Kasumi-1 (cell line): ENCODE measurements around the gene SART1.
A peak's percentile ranks its signal among the peaks of the same experiment; 100 is the strongest.
"Not testable (repeated sequence)": the region's sequence is repeated elsewhere in the genome, so short reads cannot be mapped to it uniquely, and the experiment has no call there.

Source experiments
- DNase-seq, 2 experiments: peaks; one replicate each; lab custom pipeline; 2025; lab: John Stamatoyannopoulos, UW

The SART1 gene

DNA sequence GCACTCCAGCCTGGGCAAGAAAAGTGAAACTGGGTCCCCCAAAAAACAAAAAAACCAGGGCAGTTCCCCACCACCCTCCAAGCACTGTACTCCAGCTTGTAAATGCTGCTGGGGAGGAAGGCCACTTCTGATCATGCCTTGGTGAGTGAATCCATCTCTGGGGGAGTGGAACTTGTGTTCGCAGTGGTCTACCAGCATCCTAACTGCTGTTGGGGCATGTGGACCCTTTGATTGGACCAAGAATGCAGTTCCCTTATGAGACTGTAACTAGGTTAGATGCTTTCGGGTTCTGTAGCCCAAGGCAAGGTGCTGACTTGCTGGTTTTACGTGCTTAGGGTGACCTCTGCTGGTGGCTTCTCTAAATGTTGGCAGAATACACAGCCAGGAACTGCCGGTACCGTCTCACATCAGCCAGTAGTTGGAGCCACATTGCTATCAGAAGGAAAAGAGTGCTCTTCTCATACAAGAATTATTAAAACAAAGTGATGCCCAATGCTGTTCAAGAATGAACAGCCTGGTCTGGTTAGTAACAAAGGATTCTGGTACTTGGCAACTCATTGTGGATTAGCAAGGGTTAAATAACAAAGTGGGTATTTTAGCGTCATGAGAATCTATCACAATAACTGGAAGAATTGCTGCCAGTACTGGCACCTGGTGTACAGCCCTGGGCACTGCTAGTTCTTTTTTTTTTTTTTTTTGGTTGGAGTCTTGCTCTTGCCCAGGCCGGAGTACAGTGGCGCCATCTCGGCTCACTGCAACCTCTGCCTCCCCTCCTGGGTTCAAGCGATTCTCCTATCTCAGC is 27.5 kb downstream of the SART1 start:
- DNase-seq: peak; percentile 97 to 99

DNA sequence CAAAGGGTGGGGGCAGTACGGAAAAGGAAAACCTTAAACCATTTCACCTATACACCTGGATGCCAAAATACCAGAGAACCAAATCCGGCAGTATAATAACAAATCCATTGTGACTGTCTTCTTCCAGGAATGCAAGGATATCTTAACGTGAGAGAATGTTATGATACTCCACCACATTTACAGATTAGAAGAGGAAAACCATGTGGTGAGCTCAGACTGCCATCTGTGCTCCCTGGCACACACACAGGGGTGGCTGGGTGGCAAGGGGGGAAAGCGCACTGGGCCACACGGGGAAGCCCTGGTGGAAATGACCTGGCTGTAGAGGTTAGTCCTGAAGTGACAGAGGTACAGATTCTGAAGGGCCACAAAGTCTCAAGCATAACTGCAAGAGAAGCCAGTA is 30.5 kb downstream of the SART1 start:
- no peak for DNase-seq

DNA sequence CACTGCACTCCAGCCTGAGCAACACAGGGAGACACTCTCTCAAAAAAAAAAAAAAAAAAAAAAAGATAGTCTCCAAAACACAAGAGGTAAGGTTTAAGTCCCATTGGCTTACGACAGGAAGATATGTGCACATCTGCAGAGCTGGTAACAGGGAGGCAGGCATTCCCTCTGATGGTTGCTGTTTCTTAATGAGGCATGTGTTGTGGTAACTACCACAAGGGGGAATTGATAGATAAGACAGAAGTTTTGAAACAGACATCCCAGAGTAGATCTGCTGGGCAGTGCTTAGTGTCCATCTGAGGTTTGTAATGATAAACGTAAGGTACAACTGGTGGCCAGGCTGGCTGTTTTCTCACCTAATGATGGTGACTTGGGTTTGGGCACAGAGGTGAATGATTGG is 35.8 kb downstream of the SART1 start:
- DNase-seq: peak in 1 of 2 experiments; percentile 9

DNA sequence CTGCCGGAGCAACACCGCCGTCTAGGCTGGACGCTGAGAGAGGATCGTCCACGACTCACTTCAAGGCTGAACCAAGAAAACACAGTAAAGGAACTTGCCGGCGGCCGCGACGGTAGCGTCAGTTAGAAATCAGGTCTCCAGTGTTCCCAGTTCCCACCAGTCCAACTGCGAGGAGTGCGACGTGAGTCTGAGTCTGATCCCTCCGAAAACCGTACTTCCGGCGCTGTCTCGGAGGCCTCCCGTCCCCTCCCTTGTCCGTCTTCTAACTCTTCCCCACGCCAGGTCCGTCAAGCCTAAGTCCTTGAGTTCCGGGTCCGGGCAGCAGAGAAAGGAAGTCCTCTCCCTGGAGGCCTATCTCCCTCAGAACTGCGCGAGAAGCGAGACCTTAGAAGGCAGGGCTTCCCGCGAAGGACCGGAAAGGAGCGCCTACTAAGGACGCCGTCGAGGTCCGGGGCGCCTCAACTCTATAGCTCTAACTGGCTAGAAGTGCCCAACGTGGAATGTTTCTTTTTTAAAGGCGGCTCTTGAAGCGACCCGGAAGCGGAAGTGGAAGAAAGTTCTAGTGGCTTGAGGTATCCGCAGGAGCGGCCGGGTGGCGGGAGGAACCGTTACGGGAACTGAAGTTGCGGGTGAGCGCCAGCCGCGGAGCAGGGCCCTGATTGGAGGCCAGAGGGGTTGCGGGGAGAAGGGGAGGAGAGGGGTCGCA is 40.6 kb downstream of the SART1 start, which contains the start of the genes BANF1 and EIF1AD:
Gene BANF1 (plus strand): TSS at position 562 of the 706 bp plus-strand sequence. CDS start 748 bp downstream, outside the sequence.
Gene EIF1AD (minus strand): TSS at position 216 of the 706 bp plus-strand sequence. CDS start 1,768 bp downstream, outside the sequence.
- peak; percentile 100 for DNase-seq

DNA sequence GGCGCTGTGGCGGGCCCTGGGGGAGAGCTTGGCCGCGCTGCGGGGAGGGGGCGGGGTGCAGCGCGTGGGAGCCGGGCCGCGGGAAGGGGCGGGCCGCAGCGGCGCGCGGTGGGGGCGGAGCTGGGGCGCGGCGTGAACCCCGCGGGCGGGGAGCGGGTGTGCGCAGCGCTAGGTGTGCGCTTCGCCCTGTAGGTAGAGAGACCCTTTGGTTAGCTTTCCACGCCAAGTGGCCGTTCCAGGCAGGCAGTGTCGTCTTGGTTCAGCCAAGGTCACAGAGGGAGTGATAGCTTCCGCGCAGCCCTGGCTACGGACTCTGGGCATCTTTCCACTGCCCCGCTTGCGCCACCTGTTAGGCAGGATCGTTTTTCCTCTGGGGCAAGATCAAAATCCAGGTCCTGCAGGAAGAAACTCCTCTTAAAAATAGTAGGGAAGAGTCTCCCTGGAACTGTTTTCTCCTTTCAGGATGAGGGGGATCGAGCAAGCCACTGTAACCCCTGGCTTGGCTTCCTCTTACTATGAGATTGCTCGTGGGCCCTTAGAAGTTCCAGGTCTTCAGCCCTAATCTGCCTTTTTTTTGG is 41.2 kb downstream of the SART1 start:
- peak in 1 of 2 experiments; percentile 51 for DNase-seq

DNA sequence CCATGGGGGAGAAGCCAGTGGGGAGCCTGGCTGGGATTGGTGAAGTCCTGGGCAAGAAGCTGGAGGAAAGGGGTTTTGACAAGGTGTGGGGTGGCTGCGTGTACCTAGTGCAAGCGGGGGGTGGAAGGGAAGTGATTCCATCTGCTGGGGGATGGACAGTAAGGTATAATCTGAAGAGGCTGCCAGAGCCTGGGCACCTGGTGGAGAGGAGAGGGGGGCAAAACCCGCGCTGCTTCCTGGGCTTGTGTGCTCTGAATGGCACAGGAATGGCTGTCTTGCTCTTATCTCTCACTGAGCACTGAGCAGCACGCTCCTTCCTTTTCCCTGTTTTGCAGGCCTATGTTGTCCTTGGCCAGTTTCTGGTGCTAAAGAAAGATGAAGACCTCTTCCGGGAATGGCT is 41.8 kb downstream of the SART1 start:
- DNase-seq: no peak

DNA sequence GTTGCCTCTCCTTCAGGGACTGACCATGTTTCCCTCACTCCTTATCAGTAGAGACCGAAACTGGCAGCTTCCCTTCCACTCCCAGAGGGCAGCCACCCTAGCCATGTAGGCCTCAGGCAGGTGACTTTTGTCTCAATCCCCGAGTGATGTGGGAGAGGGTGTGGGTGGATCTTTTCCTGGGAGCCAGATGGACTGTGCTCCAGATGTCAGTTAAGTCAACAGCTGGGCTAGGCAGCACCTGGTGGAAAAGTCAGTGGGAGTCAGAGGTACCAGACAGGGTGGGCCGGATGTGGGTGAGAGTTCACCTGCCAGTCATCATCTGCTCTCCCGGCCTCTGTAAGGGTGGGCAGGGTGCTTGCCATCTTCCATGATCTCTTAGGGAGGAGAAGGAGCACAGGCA is 42.7 kb downstream of the SART1 start:
- DNase-seq: no peak

DNA sequence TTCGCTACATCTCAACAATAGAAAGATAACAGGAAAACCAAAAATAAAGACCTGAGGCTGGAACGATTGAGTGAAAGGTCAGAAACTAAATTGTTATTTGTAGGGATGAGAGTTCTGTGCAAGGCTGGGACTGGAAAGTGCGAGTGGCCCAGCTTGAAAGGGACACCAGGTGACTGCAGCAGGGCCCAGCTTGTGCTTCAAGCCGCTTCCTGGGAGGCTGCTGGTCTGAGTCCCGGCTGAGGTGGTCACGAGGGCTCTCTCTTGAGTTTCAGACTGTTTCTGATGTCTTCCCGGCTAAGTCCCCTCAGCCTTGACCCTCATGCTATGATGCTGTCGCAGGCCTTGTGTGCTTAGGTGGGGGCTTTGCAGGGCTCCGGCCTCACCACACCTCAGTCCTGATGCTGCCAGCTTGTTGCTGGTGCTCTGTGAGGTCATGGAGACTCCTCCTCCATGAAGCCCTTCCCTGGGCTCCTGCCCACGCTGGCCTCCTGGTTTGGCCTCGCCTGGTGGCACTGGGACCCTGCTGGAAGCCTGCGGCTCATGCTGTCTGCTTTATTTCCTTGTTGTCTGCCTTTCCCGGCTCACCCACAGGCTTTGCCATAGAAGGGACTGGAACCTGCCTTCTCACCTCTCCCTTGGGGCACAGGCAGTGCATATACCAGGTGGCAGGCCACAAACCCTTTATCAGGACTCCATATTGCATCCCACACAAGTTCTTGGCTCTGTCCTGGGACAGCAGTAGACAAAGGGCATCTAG is 44.8 kb downstream of the SART1 start:
- no peak for DNase-seq

DNA sequence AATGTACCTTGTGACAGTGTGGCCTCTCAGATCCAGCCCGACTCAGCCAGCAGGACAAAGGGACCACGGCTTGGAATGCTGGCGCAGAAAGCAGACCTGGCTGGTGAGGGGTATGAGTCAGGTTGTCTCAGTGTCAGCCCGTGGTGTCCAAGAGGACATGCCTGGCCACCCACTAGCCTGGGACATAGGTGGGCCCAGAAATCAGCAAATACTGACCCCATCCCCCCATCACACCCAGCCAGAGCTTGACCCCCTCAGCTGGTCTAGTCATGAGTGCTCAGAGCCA is 45.3 kb downstream of the SART1 start:
- DNase-seq: no peak

DNA sequence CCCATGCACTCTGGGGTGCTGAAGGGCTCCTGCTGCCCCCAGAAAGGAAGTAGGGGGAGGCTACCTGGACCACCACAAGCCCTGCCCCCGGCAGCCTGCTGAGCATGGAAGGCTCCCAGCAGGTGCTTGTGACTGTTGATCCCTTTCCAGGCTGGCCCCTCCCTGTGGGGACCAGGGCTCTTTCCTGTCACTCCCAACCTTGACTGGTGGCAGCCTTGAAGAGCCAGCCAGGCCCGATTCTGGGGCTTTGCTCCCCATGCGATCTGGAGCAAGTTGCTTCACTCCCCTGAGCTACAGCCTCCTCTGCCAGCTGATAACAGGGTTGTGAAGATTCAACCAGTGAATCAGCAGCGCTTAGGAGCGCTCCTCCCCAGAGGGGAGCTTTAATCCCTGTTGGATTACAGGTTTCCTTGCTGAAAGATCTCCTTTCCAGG is 45.7 kb downstream of the SART1 start:
- no peak for DNase-seq

DNA sequence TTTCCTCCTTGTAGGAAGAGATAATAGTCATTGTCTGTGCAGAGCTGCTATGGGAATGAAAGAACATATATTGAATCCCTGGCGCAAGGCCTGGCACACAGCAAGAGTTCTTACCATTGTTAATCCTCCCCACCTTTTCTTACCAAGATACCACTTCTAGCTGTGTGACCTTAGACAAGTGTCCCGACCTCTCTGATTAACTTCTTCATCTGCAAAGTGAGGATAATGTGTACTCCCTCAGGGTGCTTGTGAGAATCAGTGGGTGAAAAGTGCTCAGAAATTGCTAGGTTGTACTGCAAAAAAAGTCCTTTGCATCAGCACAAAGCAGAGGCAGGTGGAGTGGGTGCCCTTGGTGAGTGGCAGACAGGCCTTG is 46.5 kb downstream of the SART1 start:
- DNase-seq: no peak

DNA sequence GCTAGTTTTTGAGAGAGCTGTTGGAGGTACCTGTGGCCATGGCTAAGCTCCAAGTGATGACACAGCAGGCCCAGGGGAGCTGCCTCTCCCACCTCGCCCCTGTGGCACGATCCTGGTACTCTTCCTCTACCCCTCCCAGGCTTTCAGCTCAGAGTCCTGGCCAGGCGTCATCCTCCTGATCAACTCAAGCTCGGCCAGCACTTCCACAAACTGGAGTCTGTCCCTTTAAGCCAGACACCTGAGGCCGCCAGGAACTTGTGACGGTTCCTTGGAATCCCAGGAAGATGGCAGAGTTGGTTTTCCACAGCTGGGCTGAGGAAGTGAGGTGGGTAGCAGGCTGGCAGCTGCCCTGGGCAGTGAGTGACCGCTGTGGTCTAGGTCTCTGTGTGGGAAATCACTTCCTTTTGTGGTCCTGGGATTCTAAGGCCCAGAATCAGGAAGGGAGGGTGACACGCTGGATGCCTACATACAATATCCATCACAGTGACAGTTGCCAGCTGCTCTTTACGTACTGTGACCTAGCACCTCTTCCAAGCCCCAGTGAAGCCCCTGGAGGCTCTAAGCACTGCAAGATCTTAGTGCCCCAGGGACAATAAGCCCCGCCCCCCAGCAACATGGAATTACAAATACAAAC is 47.1 kb downstream of the SART1 start:
- no peak for DNase-seq

DNA sequence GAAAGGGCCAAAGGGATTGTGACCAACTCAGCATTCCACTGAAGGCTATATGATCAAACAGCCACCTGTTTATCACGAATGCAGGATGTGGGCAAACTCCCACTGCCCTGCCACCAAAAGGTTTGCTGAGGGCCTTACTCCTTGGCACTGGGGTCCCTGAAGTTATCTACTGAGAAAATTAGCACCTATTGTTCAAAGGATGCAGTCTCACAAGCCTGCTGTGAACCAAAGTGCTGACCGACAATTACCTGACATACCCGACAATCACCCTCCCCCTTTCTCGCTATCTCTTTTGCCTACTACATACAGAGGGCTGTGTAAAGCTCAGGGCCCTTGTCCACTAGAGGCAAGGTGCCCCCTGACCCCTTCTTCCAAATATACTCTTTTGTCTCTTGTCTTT is 48.5 kb downstream of the SART1 start:
- not testable (repeated sequence) for DNase-seq

DNA sequence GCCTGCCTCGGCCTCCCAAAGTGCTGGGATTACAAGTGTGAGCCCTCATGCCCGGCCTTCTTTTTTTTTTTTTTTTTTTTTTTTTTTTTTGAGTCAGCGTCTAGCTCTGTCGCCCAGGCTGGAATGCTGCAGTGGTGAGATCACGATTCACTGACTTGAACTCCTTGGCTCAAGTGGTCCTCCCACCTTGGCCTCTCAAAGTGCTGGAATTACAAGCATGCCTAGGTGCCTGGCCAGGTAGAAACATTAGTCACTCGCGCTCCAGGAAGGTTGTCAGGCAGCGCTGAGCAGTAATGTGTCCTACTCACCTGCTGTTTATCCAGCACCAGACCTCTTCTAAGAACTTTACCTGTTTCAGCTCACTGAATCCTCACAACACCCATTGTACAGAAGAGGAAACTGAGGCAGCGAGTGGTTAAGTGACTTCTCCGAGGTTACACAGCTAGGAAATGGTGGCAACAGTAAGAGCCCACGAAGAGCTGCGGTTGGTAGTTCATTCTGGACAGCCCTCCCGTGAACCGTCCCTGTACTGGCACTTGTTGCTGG is 49.8 kb downstream of the SART1 start:
- DNase-seq: no peak

DNA sequence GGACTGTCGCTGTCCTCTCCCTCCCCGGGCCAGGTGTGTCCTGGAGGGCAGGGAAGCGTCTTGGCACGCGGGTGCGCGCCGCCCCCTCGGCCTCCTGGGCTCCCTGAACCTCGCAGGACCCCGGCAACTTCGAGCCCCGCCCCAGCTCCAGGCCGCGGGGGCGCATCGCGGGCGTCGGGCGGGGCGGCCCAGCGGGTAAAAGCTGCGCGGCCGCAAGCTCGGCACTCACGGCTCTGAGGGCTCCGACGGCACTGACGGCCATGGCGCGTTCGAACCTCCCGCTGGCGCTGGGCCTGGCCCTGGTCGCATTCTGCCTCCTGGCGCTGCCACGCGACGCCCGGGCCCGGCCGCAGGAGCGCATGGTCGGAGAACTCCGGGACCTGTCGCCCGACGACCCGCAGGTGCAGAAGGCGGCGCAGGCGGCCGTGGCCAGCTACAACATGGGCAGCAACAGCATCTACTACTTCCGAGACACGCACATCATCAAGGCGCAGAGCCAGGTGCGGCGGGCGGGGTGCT is 50.3 kb downstream of the SART1 start, which contains the start of gene CST6:
Gene CST6 (plus strand): TSS at position 224 of the 519 bp plus-strand sequence. CDS start 37 bp downstream, at position 261.
- DNase-seq: no peak

DNA sequence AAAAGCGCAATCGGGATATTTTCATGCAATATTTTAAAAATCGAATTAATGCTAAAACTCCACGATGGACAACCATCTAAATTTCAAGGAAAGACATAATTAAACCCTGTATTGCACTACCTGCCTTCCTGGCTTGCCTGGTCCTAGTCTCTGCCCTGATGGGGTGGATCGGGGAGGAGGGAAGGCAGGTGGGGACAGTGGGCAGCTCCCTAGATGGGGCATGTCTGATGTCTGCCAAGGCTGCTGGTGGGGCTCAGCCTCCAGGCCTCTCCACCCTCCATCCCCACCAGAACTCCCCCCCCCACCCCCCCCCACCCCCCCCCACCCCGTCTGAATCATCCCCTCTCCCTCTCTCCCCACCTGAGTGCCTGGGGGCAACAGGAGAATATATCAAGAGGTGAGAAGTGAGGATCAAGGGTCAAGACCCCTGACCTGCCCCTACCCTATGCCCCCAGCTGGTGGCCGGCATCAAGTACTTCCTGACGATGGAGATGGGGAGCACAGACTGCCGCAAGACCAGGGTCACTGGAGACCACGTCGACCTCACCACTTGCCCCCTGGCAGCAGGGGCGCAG is 50.9 kb downstream of the SART1 start:
- DNase-seq: no peak

DNA sequence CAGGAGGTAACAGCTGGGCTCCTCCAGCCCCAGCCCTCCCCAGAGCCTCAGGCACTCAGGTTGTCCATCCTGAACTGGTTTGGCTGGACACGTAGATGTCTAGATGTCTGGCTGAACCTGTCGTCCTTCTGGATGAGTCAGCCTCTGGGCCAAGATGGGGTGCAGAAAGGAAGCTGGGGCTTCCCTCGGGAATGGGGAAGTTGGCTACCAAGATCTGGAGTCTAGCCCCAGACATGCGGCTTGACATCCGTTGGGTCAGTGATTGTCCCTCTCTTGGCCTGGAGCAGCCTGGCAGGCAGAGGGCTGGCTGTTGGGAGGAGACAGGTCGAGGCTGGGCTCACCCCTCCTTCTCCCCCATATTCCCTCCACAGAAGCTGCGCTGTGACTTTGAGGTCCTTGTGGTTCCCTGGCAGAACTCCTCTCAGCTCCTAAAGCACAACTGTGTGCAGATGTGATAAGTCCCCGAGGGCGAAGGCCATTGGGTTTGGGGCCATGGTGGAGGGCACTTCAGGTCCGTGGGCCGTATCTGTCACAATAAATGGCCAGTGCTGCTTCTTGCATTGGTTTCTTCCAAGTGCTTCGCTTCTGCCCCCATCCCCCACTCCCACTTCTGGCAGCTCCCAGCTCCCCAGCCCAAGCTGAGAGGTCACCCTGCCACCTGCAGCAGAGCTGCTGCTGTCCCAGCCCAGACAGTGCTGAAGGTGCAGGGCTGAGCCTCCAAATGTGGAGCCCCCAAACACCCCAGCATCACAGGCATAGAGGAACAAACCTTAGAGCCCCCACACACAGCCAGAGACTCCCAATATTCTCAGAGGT is 51.6 kb downstream of the SART1 start:
- DNase-seq: peak in 1 of 2 experiments; percentile 17

DNA sequence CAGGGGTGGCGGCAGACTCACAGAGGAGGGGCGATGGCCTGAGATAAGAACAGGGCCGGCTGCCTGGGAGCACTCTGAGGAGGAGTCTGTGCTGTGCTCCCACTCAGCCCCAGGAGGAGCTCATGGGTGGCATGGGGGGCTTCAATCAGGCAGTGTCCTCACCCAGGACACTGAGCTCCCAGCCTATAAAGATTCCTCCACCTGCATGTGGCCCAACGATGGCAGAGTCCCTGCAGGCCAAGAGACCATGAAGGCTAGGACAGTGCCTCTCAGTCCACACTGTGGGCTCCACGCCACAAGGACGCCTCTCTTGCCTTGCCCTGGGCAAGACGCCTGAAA is 52.2 kb downstream of the SART1 start:
- DNase-seq: no peak

DNA sequence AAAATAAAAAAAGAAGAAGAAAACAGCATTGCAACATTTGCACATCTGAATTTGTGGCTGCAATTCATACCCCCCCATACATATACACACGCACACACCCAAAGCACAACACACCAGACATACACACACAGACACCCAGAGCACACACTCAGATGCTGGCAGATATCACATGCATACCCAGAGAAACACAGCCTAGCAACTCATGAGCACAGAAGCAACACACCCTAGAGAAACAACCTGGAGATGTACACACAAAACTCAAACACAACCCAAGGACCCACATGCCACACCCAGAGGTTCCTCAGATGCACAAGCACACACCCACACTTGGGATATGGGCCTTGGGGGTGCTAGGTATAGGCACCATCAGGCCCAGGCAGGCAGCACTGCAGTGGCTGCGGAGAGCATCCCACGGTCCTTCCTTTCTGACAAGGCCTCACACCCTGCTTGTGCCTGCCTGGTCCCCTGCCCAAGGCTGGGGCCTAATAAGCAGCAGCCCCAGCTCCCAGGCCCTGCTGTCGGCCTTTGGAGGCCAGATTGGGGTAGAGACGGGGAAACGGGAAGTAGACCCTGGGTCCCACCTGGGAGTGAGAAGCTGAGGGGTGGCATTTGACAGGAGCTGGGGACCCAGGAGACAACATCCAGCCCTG is 53.4 kb downstream of the SART1 start:
- no peak for DNase-seq
